GM21367 (cell line): ENCODE measurements around the gene TAF11L2.
"Not testable (repeated sequence)": the region's sequence is repeated elsewhere in the genome, so short reads cannot be mapped to it uniquely, and the experiment has no call there.

Source experiments
- ATAC-seq: cut with Tn5 transposase; IDR thresholded peaks from one replicate; pipeline ENCODE4 v1.9.1; 2021; ENCODE audit not compliant: unreplicated experiment

TAF11L2 gene

GRCh38 chr5:17524935-17525334, 26.9 kb downstream of the TAF11L2 start, which contains the start of gene TAF11L5:
TSS of gene TAF11L5 (plus strand) at chr5:17525235.
- ATAC-seq, result not testable (repeated sequence)

GRCh38 chr5:17526504-17526903, 28.5 kb downstream of the TAF11L2 start:
- not testable (repeated sequence) for ATAC-seq

- ATAC-seq, result not testable (repeated sequence)
These were observed 30.3 kb downstream of the TAF11L2 start, which contains the start of gene TAF11L6 for GRCh38 chr5:17528369-17528768. TSS of gene TAF11L6 (plus strand) at chr5:17528669.
